Epithelial cell of esophagus (primary cell): ENCODE results near the gene LHX4.

Experiments
- DNase-seq: peaks from one replicate; pipeline ENCODE4 v3.0.0; 2010; ENCODE audit warnings: low read depth
- H3K4me3 ChIP-seq: 2 replicates; pipeline ENCODE4 v1.5.1; 2011; ENCODE audit warnings: mild to moderate bottlenecking, low read length, control low read depth
- CTCF ChIP-seq: IDR thresholded peaks from 2 replicates; pipeline ENCODE4 v1.5.1; 2011; ENCODE audit warnings: low read depth, mild to moderate bottlenecking, low read length, control low read depth, inconsistent platforms; ENCODE audit not compliant: insufficient read depth; ENCODE audit errors: missing control alignments

LHX4 gene

GRCh38 chr1:180231506-180231921 lies 1.4 kb downstream of the LHX4 start:
- peak overlapping the region; percentile 21 for H3K4me3 ChIP-seq
- TF ChIP-seq CTCF = no peak
- peak; percentile 56 for DNase-seq

- no peak for DNase-seq
- no peak for TF ChIP-seq CTCF
- H3K4me3 ChIP-seq = no peak overlapping the region
Observed at GRCh38 chr1:180231936-180232335, 1.9 kb downstream of the LHX4 start.

GRCh38 chr1:180232521-180233043 lies 2.5 kb downstream of the LHX4 start:
- DNase-seq = no peak
- TF ChIP-seq CTCF = no peak
- H3K4me3 ChIP-seq = no peak overlapping the region

- TF ChIP-seq CTCF = no peak
- DNase-seq = no peak
- H3K4me3 ChIP-seq = no peak overlapping the region
Observed at GRCh38 chr1:180233191-180234011, 3.3 kb downstream of the LHX4 start.

- no peak for DNase-seq
- no peak overlapping the region for H3K4me3 ChIP-seq
- TF ChIP-seq CTCF = no peak
Observed at GRCh38 chr1:180234369-180235076, 4.5 kb downstream of the LHX4 start.

GRCh38 chr1:180235077-180235501 lies 5.0 kb downstream of the LHX4 start:
- H3K4me3 ChIP-seq = no peak overlapping the region
- DNase-seq = no peak
- no peak for TF ChIP-seq CTCF
